ENCODE data around the gene RPL37A. TPM values are rescaled to one million over a fixed set of nuclear protein-coding genes. Genes with fewer than 3 reads are reported as not detected.

The RPL37A gene
- total RNA-seq, 2 donors from 2014 or later, result 452 to 1,069 TPM

- ATAC-seq (no peak), DNase-seq (no peak)
- Histone ChIP-seq H3K27me3 (no peaks in the 10 kb centered on the region), H3K9me3 (no peaks in the 10 kb centered on the region), H3K4me1 (peaks cover 14% of the 10 kb centered on the region), H3K27ac (no peak overlapping the region), H3K4me3 (no peak overlapping the region), H3K36me3 (replicated peaks in 1 of 2; ENCODE audit: insufficient read depth in 1 of 2, low read depth in 2 of 2) (peaks cover 0 to 21% of the 10 kb centered on the region in 2 donors)
- intact Hi-C loops (cut with DNase I), result no loop called here
- TF ChIP-seq CTCF (IDR thresholded peaks at IDR 0.05) (no peak), POLR2A (IDR thresholded peaks at IDR 0.05) (no peak)
- 94 to 95% methylated on average over 15 of the region's 15 CpGs for WGBS, 2 donors
Measured at GRCh38 chr2:216505133-216506106, 6.8 kb downstream of the RPL37A start.

- peaks cover 0 to 7% of the 10 kb centered on the region in 2 donors for H3K36me3 ChIP-seq (replicated peaks in 1 of 2; ENCODE audit: insufficient read depth in 1 of 2, low read depth in 2 of 2)
- no peaks in the 10 kb centered on the region for H3K4me1 ChIP-seq
- 80 to 82% methylated on average over 5 of the region's 5 CpGs for WGBS, 2 donors
- intact Hi-C loops (cut with DNase I), result no loop called here
- H3K9me3 ChIP-seq, result no peaks in the 10 kb centered on the region
- H3K27me3 ChIP-seq, result no peaks in the 10 kb centered on the region
- DNase-seq, result no peak
- no peak overlapping the region for H3K4me3 ChIP-seq
- H3K27ac ChIP-seq, result no peak overlapping the region
- ATAC-seq, result no peak
- no peak for TF ChIP-seq CTCF (IDR thresholded peaks at IDR 0.05)
- TF ChIP-seq POLR2A (IDR thresholded peaks at IDR 0.05), result no peak
Measured at GRCh38 chr2:216507220-216508160, 8.8 kb downstream of the RPL37A start.

- no peaks in the 10 kb centered on the region for H3K4me1 ChIP-seq
- TF ChIP-seq CTCF (IDR thresholded peaks at IDR 0.05), result no peak
- TF ChIP-seq POLR2A (IDR thresholded peaks at IDR 0.05), result no peak
- no peak overlapping the region for H3K27ac ChIP-seq
- DNase-seq (no peak), ATAC-seq (no peak)
- no peaks in the 10 kb centered on the region for H3K9me3 ChIP-seq
- no peak overlapping the region for H3K4me3 ChIP-seq
- 92 to 100% methylated on average over 1 of the region's 1 CpG for WGBS, 2 donors
- H3K36me3 ChIP-seq (replicated peaks in 1 of 2; ENCODE audit: insufficient read depth in 1 of 2, low read depth in 2 of 2), result peaks cover 0 to 3% of the 10 kb centered on the region in 2 donors
- H3K27me3 ChIP-seq, result no peaks in the 10 kb centered on the region
- intact Hi-C loops (cut with DNase I), result no loop called here
Measured at GRCh38 chr2:216508229-216508628, 9.6 kb downstream of the RPL37A start.

DNA sequence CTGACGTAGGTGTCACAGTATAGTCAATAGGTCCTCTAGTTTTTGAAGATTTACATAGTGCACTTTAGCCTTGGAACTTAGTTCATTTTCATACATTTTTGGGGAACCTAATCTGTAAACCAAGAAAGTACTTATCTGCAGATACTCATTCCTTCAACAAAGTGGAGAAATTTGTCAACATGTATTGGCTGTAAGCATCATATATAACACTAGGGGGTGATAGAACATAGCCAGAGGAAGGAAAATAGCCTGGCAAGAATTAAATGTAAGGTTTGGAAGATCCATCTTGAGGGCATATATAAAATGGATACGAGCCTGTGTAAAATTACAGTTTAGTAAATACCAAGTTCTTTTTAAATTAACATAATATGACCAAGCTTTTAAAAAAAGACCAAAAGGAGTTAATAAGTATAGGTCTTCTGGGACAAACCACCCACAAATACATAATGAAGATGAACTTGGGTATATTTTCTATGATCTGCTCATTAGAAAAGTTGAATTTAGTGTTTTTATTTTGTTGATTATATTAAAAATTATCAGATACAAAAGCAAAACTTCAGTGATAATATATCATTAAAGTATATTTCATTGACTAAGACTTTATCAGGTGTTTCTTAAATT, 18.2 kb downstream of the RPL37A start:
- no peaks in the 10 kb centered on the region for H3K36me3 ChIP-seq (replicated peaks in 1 of 2; ENCODE audit: insufficient read depth in 1 of 2, low read depth in 2 of 2)
- WGBS, 2 donors, result 31 to 34% methylated on average over 2 of the region's 2 CpGs
- no peak overlapping the region for H3K4me3 ChIP-seq
- TF ChIP-seq POLR2A (IDR thresholded peaks at IDR 0.05), result no peak
- peak; percentile 64 to 90 (median 81) for TF ChIP-seq CTCF (IDR thresholded peaks at IDR 0.05)
- no peaks in the 10 kb centered on the region for H3K27me3 ChIP-seq
- no peak for DNase-seq
- intact Hi-C loops (cut with DNase I), result loop anchor here (5.0 kb wide), 1 partner anchor 150 kb away; no protein-coding TSS in a partner anchor
- peak; percentile 53 for ATAC-seq
- H3K27ac ChIP-seq, result no peak overlapping the region
- no peaks in the 10 kb centered on the region for H3K9me3 ChIP-seq
- H3K4me1 ChIP-seq, result no peaks in the 10 kb centered on the region
